Brain pericyte (primary cell): ENCODE data around the gene PLEKHG4.

ENCODE experiments used
- DNase-seq: peaks from one replicate; pipeline ENCODE4 v3.0.0-alpha.2; 2012; ENCODE audit warnings: low read depth, low spot score

The PLEKHG4 gene

GRCh38 chr16:67329901-67330300 lies 50.6 kb downstream of the PLEKHG4 start:
- DNase-seq: no peak

GRCh38 chr16:67333315-67333714 lies 54.0 kb downstream of the PLEKHG4 start:
- no peak for DNase-seq

GRCh38 chr16:67336116-67336515 lies 56.8 kb downstream of the PLEKHG4 start:
- DNase-seq: no peak

- DNase-seq: no peak
Measured at GRCh38 chr16:67336648-67337047, 57.3 kb downstream of the PLEKHG4 start.
